Gastroesophageal sphincter (tissue), 4 donors: Measurements from ENCODE around the gene TAF8. TPM values are rescaled to one million over a fixed set of nuclear protein-coding genes. Genes with fewer than 3 reads are reported as not detected.
"Not testable (repeated sequence)": the region's sequence is repeated elsewhere in the genome, so short reads cannot be mapped to it uniquely, and the experiment has no call there.

Source experiments
- ATAC-seq: fragments of 150-250 bp; one replicate; pipeline ENCODE4 v1.9.1; 2016; ENCODE audit warnings: mild to moderate bottlenecking, moderate library complexity
- H3K27ac ChIP-seq, 4 donors: fragments of 200-600 bp; sonication (generic) in 3 of 4; 1 replicate in 3 of 4; 2 replicates in 1 of 4; pipeline ENCODE4 v1.5.1; 2016 to 2019
- H3K27me3 ChIP-seq: fragments of 200-600 bp; sonication (generic); one replicate; pipeline ENCODE4 v1.5.1; 2019
- H3K36me3 ChIP-seq, 2 donors: fragments of 200-600 bp; sonication (generic); one replicate each; pipeline ENCODE4 v1.5.1; 2019; ENCODE audit warnings: control low read depth in 1 of 2
- H3K4me1 ChIP-seq, 3 donors: fragments of 200-600 bp; sonication (generic); 1 replicate in 2 of 3; 2 replicates in 1 of 3; pipeline ENCODE4 v1.5.1; 2016 to 2019; ENCODE audit warnings: control low read depth in 2 of 3
- H3K4me3 ChIP-seq, 2 donors: fragments of 200-600 bp; sonication (generic); one replicate each; pipeline ENCODE4 v1.5.1; 2019; ENCODE audit warnings: mild to moderate bottlenecking in 1 of 2, moderate library complexity in 1 of 2
- H3K9me3 ChIP-seq, 3 donors: fragments of 200-600 bp; sonication (generic); one replicate each; pipeline ENCODE4 v1.5.1; 2017 to 2019; ENCODE audit warnings: control low read depth in 2 of 3
- CTCF ChIP-seq, 4 experiments: fragments of 200-600 bp in 2 of 4; fragments of 450-650 bp in 2 of 4; sonication (generic) in 1 of 4; IDR thresholded peaks; one replicate each; pipeline ENCODE4 v1.5.1; 2017 to 2019; ENCODE audit warnings: antibody characterized with exemption in 4 of 4, mild to moderate bottlenecking in 2 of 4, moderate library complexity in 2 of 4
- EP300 ChIP-seq: sonication (generic); formaldehyde crosslinking; IDR thresholded peaks from one replicate; pipeline ENCODE4 v1.6.1; 2017; ENCODE audit warnings: antibody characterized with exemption, mild to moderate bottlenecking
- POLR2A ChIP-seq, 2 donors: fragments of 450-650 bp; IDR thresholded peaks; one replicate each; pipeline ENCODE4 v1.6.1; 2017; ENCODE audit warnings: antibody characterized with exemption in 2 of 2, mild to moderate bottlenecking in 2 of 2, moderate library complexity in 1 of 2
- POLR2AphosphoS5 ChIP-seq: sonication (generic); formaldehyde crosslinking; IDR thresholded peaks from one replicate; pipeline ENCODE4 v1.6.1; 2017; ENCODE audit warnings: antibody characterized with exemption
- WGBS, 2 donors: methylation state at CpG; one replicate each; pipeline ENCODE4 v1.1.5; 2018; ENCODE audit warnings: low coverage in 1 of 2; 5-methylcytosine and 5-hydroxymethylcytosine counted together
- total RNA-seq, 4 donors: library from RNA; depleted of rRNA; stranded (reverse); fragments of >200 nt; gene quantifications; one replicate each; pipeline ENCODE4 v1.1.0, GENCODE V29; 2016

TAF8 gene
- total RNA-seq, 4 donors from 2014 or later, result 16.8 to 33.6 (median 24.2) TPM

GRCh38 chr6:42029881-42030280 lies 20.4 kb upstream of the TAF8 start:
- Histone ChIP-seq H3K27ac (no peak overlapping the region), H3K4me3 (no peak overlapping the region), H3K4me1 (peaks cover 0 to 17% (median 10%) of the 10 kb centered on the region in 3 donors), H3K36me3 (peaks cover 0 to 39% of the 10 kb centered on the region in 2 donors), H3K9me3 (no peaks in the 10 kb centered on the region), H3K27me3 (no peaks in the 10 kb centered on the region)
- no peak for TF ChIP-seq EP300
- no peak for TF ChIP-seq CTCF (IDR thresholded peaks at IDR 0.05)
- TF ChIP-seq POLR2AphosphoS5, result no peak
- no peak for TF ChIP-seq POLR2A (IDR thresholded peaks at IDR 0.05)
- no peak for ATAC-seq
- 100% methylated on average over 1 of the region's 3 CpGs; no CpG with 5 or more reads in 1 of the 2 donors for WGBS, 2 donors

- peaks cover 0 to 39% of the 10 kb centered on the region in 2 donors for H3K36me3 ChIP-seq
- H3K27me3 ChIP-seq, result no peaks in the 10 kb centered on the region
- H3K4me3 ChIP-seq, result no peak overlapping the region
- peaks cover 0 to 22% (median 10%) of the 10 kb centered on the region in 3 donors for H3K4me1 ChIP-seq
- no peak for ATAC-seq
- no peaks in the 10 kb centered on the region for H3K9me3 ChIP-seq
- TF ChIP-seq POLR2A (IDR thresholded peaks at IDR 0.05), result no peak
- no peak for TF ChIP-seq EP300
- no peak for TF ChIP-seq POLR2AphosphoS5
- no peak for TF ChIP-seq CTCF (IDR thresholded peaks at IDR 0.05)
- H3K27ac ChIP-seq, result peak overlapping the region in 2 of 4 donors; percentile 24 to 30
- WGBS, 2 donors, result 17 to 67% methylated on average over 2 to 3 of the region's 14 CpGs
Measured at GRCh38 chr6:42030585-42031506, 19.5 kb upstream of the TAF8 start.

GRCh38 chr6:42032366-42032765 lies 18.0 kb upstream of the TAF8 start:
- TF ChIP-seq EP300 (no peak), POLR2A (IDR thresholded peaks at IDR 0.05) (no peak), POLR2AphosphoS5 (no peak)
- 80 to 87% methylated on average over 5 to 6 of the region's 6 CpGs for WGBS, 2 donors
- H3K4me1 ChIP-seq, result peaks cover 0 to 22% (median 10%) of the 10 kb centered on the region in 3 donors
- ATAC-seq, result no peak
- H3K27ac ChIP-seq, result no peak overlapping the region
- H3K9me3 ChIP-seq, result no peaks in the 10 kb centered on the region
- peaks cover 0 to 31% of the 10 kb centered on the region in 2 donors for H3K36me3 ChIP-seq
- no peaks in the 10 kb centered on the region for H3K27me3 ChIP-seq
- no peak overlapping the region for H3K4me3 ChIP-seq

- H3K27ac ChIP-seq, H3K27me3 ChIP-seq, H3K9me3 ChIP-seq, H3K4me3 ChIP-seq, ATAC-seq, H3K36me3 ChIP-seq: not testable (repeated sequence)
- peaks cover 12 to 54% (median 14%) of the 10 kb centered on the region in 3 donors for H3K4me1 ChIP-seq
- WGBS, 2 donors, result 89 to 94% methylated on average over 3 to 13 of the region's 15 CpGs
Measured at GRCh38 chr6:42037669-42038068, 12.7 kb upstream of the TAF8 start.

GRCh38 chr6:42038163-42038562 lies 12.2 kb upstream of the TAF8 start:
- H3K4me1 ChIP-seq, result peaks cover 12 to 59% (median 14%) of the 10 kb centered on the region in 3 donors
- no peaks in the 10 kb centered on the region for H3K27me3 ChIP-seq
- no peak overlapping the region for H3K4me3 ChIP-seq
- WGBS, 2 donors, result 100% methylated on average over 1 of the region's 3 CpGs; no CpG with 5 or more reads in 1 of the 2 donors
- ATAC-seq, result no peak
- no peaks in the 10 kb centered on the region for H3K9me3 ChIP-seq
- TF ChIP-seq POLR2A (IDR thresholded peaks at IDR 0.05) (no peak), EP300 (no peak), POLR2AphosphoS5 (no peak), CTCF (IDR thresholded peaks at IDR 0.05) (no peak)
- no peak overlapping the region for H3K27ac ChIP-seq
- H3K36me3 ChIP-seq, result peaks cover 0 to under 1% of the 10 kb centered on the region in 2 donors
